ENCODE data around the gene SMCP. TPM values are rescaled to one million over a fixed set of nuclear protein-coding genes. Genes with fewer than 3 reads are reported as not detected.

Gene SMCP
- total RNA-seq, 2 experiments from 2014 or later, result not detected

DNA sequence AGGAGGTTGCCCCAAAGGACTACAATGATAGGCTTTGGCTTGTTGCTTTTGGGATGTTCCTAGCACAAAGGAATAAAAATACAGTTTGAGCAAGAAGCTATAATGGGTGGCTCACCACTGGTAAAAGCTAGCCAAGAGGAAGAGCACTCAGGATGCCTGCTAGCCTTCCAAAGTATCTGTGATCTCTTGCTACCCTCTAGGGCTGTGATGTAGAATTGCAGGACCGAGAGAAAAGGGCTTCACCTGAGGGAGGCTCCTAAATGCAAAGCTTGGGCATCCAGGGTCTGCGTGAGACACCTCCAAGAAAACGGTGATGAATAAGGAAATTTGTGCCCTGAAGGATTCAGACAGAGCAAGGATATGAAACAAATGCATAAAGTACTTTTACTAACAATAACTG, 48.0 kb downstream of the SMCP start:
- no peaks in the 10 kb centered on the region for H3K9me3 Mint-ChIP-seq

DNA sequence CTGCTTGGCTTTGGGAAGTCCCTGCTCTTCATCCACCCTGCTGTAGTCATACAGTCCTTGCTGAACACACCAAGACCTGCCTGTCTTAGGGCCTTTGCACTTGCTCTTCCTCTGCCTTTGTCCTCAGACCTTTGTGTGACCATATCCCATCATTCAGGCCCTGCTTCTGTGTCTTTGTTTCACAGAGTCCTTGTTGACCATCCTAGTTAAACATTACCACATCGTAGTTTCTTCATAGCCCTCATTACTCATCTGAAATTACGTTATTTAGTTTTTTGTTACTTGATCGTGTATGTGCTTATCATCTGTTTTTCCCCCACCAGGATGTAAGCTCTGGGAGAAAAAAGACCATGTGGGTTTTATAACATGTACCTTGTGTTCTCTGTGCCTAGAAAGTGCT, 50.5 kb downstream of the SMCP start:
- CTCF ChIA-PET, result no interaction called here
- DNase-seq, result no peak
- no peaks in the 10 kb centered on the region for H3K9me3 Mint-ChIP-seq
- H3K27me3 Mint-ChIP-seq (ENCODE audit: low read depth), result peaks cover 10% of the 10 kb centered on the region
- H3K36me3 Mint-ChIP-seq (ENCODE audit: low read depth), result no peaks in the 10 kb centered on the region
- no peak overlapping the region for H3K27ac Mint-ChIP-seq
- intact Hi-C loops (cut with micrococcal nuclease), result no loop called here
- no peak overlapping the region for H3K4me3 Mint-ChIP-seq
- no peaks in the 10 kb centered on the region for H3K4me1 Mint-ChIP-seq (ENCODE audit: low read depth)

More for the DNA sequence above, 48.0 kb downstream of the SMCP start:
- no peak overlapping the region for H3K4me3 Mint-ChIP-seq
- H3K4me1 Mint-ChIP-seq (ENCODE audit: low read depth), result no peaks in the 10 kb centered on the region
- no peak for DNase-seq
- no peak overlapping the region for H3K27ac Mint-ChIP-seq
- CTCF ChIA-PET, result interaction anchor here (0.8 to 1.0 kb wide), 3 partner anchors 16 to 569 kb away, joined by 3 read pairs; no protein-coding TSS in a partner anchor
- intact Hi-C loops (cut with micrococcal nuclease), result loop anchor here (1.0 kb wide), 1 partner anchor 57 kb away; no protein-coding TSS in a partner anchor
- peaks cover 13% of the 10 kb centered on the region for H3K27me3 Mint-ChIP-seq (ENCODE audit: low read depth)
- no peaks in the 10 kb centered on the region for H3K36me3 Mint-ChIP-seq (ENCODE audit: low read depth)

DNA sequence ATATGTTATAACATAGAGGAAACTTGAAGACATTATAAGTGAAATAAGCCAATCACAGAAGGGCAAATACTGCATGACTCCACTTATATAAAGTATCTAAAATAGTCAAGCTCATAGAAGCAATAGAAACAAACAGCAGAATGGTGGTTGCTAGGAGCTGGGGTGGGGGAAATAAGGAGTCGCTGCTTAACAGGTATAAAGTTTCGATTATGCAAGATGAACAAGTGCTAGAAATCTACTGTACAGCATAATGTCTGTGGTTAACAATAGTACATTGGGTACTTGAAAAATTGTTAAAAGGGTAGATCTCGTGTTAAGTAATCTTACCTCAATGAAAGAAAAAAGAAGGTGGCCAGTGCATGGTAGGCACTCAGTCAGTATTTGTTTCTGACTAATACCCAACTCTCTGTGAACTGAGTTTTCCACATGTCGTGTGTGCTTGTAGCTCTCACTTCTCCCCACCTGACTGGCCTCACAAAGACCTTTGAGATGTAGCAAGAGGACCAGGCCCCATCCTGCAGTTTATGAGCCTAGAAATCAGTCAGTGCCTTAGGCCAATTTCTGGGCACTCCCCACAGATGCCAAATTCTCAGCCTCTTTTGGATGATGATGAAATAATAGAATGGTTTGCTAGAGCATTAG, 54.2 kb downstream of the SMCP start:
- no peak overlapping the region for H3K27ac Mint-ChIP-seq
- H3K27me3 Mint-ChIP-seq (ENCODE audit: low read depth), result peaks cover 3% of the 10 kb centered on the region
- no peaks in the 10 kb centered on the region for H3K9me3 Mint-ChIP-seq
- no peak overlapping the region for H3K4me3 Mint-ChIP-seq
- no peak for DNase-seq
- no peaks in the 10 kb centered on the region for H3K36me3 Mint-ChIP-seq (ENCODE audit: low read depth)
- intact Hi-C loops (cut with micrococcal nuclease), result no loop called here
- CTCF ChIA-PET, result no interaction called here
- H3K4me1 Mint-ChIP-seq (ENCODE audit: low read depth), result no peaks in the 10 kb centered on the region

DNA sequence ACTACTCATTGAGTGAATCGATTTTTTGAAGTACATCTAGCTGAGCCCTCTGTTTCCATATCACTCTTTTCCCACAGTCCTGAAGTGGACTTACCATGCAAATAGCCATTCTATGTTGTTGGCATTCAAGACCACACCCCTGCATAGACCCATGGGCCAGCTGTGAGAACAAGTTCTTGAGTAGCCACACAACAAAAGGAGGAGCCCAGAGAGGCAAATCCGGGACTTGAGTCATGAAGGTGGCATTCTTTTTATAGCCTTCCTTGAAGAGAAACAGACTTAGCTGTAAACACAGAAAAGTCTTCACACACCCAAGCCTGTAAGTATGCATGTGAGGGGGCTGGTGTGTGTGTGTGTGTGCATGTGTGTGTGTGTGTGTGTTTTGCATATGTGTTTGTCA, 55.1 kb downstream of the SMCP start:
- intact Hi-C loops (cut with micrococcal nuclease), result no loop called here
- peaks cover 3% of the 10 kb centered on the region for H3K27me3 Mint-ChIP-seq (ENCODE audit: low read depth)
- no peaks in the 10 kb centered on the region for H3K9me3 Mint-ChIP-seq
- no peaks in the 10 kb centered on the region for H3K4me1 Mint-ChIP-seq (ENCODE audit: low read depth)
- no peak for DNase-seq
- CTCF ChIA-PET, result no interaction called here
- H3K36me3 Mint-ChIP-seq (ENCODE audit: low read depth), result no peaks in the 10 kb centered on the region
- H3K27ac Mint-ChIP-seq, result no peak overlapping the region
- H3K4me3 Mint-ChIP-seq, result no peak overlapping the region

Other genes with a start within 250 kb of the SMCP start
- gene LCE2D, start 214.9 kb upstream of the SMCP start, total RNA-seq, result not detected
- gene LCE2C, start 203.0 kb upstream of the SMCP start, total RNA-seq, result not detected
- gene LCE2B, start 192.2 kb upstream of the SMCP start, total RNA-seq, result not detected
- gene LCE2A, start 180.0 kb upstream of the SMCP start, total RNA-seq, result not detected
- gene LCE4A, start 170.2 kb upstream of the SMCP start, total RNA-seq, result not detected
- gene KPRP, start 120.3 kb upstream of the SMCP start, total RNA-seq, result not detected
- gene LCE1F, start 103.2 kb upstream of the SMCP start, total RNA-seq, result not detected
- gene LCE1E, start 92.1 kb upstream of the SMCP start, total RNA-seq, result not detected
- not detected for gene LCE1D, start 81.6 kb upstream of the SMCP start, total RNA-seq
- gene LCE1C, start 71.7 kb upstream of the SMCP start, total RNA-seq, result not detected
- gene LCE1B, start 66.4 kb upstream of the SMCP start, total RNA-seq, result not detected
- gene LCE1A, start 50.8 kb upstream of the SMCP start, total RNA-seq, result not detected
- gene LCE6A, start 35.5 kb upstream of the SMCP start, total RNA-seq, result not detected
- gene LCE7A, start 18.3 kb upstream of the SMCP start, total RNA-seq, result not detected
- not detected for gene IVL, start 30.2 kb downstream of the SMCP start, total RNA-seq
- gene SPRR5, start 68.9 kb downstream of the SMCP start, total RNA-seq, result not detected
- gene SPRR4, start 92.3 kb downstream of the SMCP start, total RNA-seq, result not detected
- not detected for gene SPRR1A, start 105.8 kb downstream of the SMCP start, total RNA-seq
- not detected for gene SPRR3, start 123.4 kb downstream of the SMCP start, total RNA-seq
- not detected for gene SPRR1B, start 152.9 kb downstream of the SMCP start, total RNA-seq
- gene SPRR2D, start 162.8 kb downstream of the SMCP start, total RNA-seq, result not detected
- not detected for gene SPRR2A, start 179.2 kb downstream of the SMCP start, total RNA-seq
- gene SPRR2B, start 193.3 kb downstream of the SMCP start, total RNA-seq, result not detected
- not detected for gene SPRR2E, start 216.2 kb downstream of the SMCP start, total RNA-seq
- not detected for gene SPRR2F, start 235.2 kb downstream of the SMCP start, total RNA-seq